22Rv1 (cell line): Measurements from ENCODE around the gene SLC44A2.

Experiments
- CTCF ChIP-seq: fragments of 450-650 bp; IDR thresholded peaks from 2 replicates; pipeline ENCODE4 v1.5.1; 2017; ENCODE audit warnings: mild to moderate bottlenecking
- ZFX ChIP-seq: fragments of 450-650 bp; IDR thresholded peaks from 2 replicates; pipeline ENCODE4 v1.6.1; 2017; ENCODE audit warnings: antibody characterized with exemption, borderline replicate concordance

DNA sequence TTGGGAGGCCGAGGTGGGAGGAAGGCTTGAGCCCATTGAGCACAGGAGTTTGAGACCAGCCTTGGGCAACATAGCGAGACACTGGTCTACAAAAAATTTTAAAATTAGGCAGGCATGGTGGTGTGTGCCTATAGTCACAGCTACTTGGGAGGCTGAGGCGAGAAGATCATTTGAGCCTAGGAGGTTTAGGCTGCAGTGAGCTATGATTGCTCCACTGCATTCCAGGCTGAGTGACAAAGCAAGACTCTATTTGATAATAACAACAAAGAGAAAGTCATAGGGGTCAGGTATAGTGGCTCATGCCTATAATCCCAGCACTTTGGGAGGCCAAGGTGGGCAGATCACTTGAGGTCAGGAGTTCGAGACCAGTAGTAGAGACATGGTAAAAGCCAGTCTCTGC is 4.6 kb upstream of the SLC44A2 start:
- no peak for TF ChIP-seq CTCF
- no peak for TF ChIP-seq ZFX
